ENCODE measurements around the gene NPEPL1. TPM values are rescaled to one million over a fixed set of nuclear protein-coding genes. Genes with fewer than 3 reads are reported as not detected.

Gene NPEPL1
- total RNA-seq, 1 experiment from 2014 or later: 18.1 TPM

- no peak for DNase-seq
- H3K9me3 Mint-ChIP-seq (ENCODE audit: low read depth, unreplicated experiment): no peaks in the 10 kb centered on the region
- no peak for TF ChIP-seq CTCF (IDR thresholded peaks at IDR 0.05; ENCODE audit: unreplicated experiment)
- intact Hi-C loops (cut with micrococcal nuclease; ENCODE audit: unreplicated experiment): no loop called here
- CTCF ChIA-PET: no interaction called here
- H3K27me3 Mint-ChIP-seq (ENCODE audit: unreplicated experiment): no peaks in the 10 kb centered on the region
- no peak overlapping the region for H3K27ac Mint-ChIP-seq (ENCODE audit: unreplicated experiment)
- H3K4me1 Mint-ChIP-seq (ENCODE audit: low read depth, unreplicated experiment): no peaks in the 10 kb centered on the region
- no TSS peak for BruUV-seq (replicated peaks)
- H3K4me3 Mint-ChIP-seq (ENCODE audit: low read depth, unreplicated experiment): no peak overlapping the region
- peaks cover 15% of the 10 kb centered on the region for H3K36me3 Mint-ChIP-seq (ENCODE audit: insufficient read depth, unreplicated experiment)
Observed at GRCh38 chr20:58703765-58704371, 11.3 kb downstream of the NPEPL1 start.

GRCh38 chr20:58705208-58705926, 12.8 kb downstream of the NPEPL1 start:
- no peak for DNase-seq
- Mint-ChIP-seq H3K4me1 (ENCODE audit: low read depth, unreplicated experiment) (no peaks in the 10 kb centered on the region), H3K36me3 (ENCODE audit: insufficient read depth, unreplicated experiment) (peaks cover 15% of the 10 kb centered on the region), H3K9me3 (ENCODE audit: low read depth, unreplicated experiment) (no peaks in the 10 kb centered on the region), H3K4me3 (ENCODE audit: low read depth, unreplicated experiment) (no peak overlapping the region), H3K27me3 (ENCODE audit: unreplicated experiment) (no peaks in the 10 kb centered on the region), H3K27ac (ENCODE audit: unreplicated experiment) (no peak overlapping the region)
- TF ChIP-seq CTCF (IDR thresholded peaks at IDR 0.05; ENCODE audit: unreplicated experiment): no peak
- CTCF ChIA-PET: interaction anchor here (0.6 kb wide), 1 partner anchor 243 kb away, joined by 6 read pairs; no protein-coding TSS in a partner anchor
- BruUV-seq (replicated peaks): no TSS peak
- intact Hi-C loops (cut with micrococcal nuclease; ENCODE audit: unreplicated experiment): no loop called here

- no peaks in the 10 kb centered on the region for H3K4me1 Mint-ChIP-seq (ENCODE audit: low read depth, unreplicated experiment)
- H3K9me3 Mint-ChIP-seq (ENCODE audit: low read depth, unreplicated experiment): no peaks in the 10 kb centered on the region
- no peaks in the 10 kb centered on the region for H3K27me3 Mint-ChIP-seq (ENCODE audit: unreplicated experiment)
- intact Hi-C loops (cut with micrococcal nuclease; ENCODE audit: unreplicated experiment): no loop called here
- CTCF ChIA-PET: interaction anchor here (1.2 kb wide), 1 partner anchor 10 kb away, joined by 3 read pairs; no protein-coding TSS in a partner anchor
- no peak overlapping the region for H3K27ac Mint-ChIP-seq (ENCODE audit: unreplicated experiment)
- no peak for DNase-seq
- H3K36me3 Mint-ChIP-seq (ENCODE audit: insufficient read depth, unreplicated experiment): peaks cover 15% of the 10 kb centered on the region
- no peak for TF ChIP-seq CTCF (IDR thresholded peaks at IDR 0.05; ENCODE audit: unreplicated experiment)
- BruUV-seq (replicated peaks): no TSS peak
- no peak overlapping the region for H3K4me3 Mint-ChIP-seq (ENCODE audit: low read depth, unreplicated experiment)
Observed at GRCh38 chr20:58706150-58706892, 13.7 kb downstream of the NPEPL1 start.

- Mint-ChIP-seq H3K27me3 (ENCODE audit: unreplicated experiment) (no peaks in the 10 kb centered on the region), H3K4me3 (ENCODE audit: low read depth, unreplicated experiment) (no peak overlapping the region), H3K4me1 (ENCODE audit: low read depth, unreplicated experiment) (no peaks in the 10 kb centered on the region), H3K27ac (ENCODE audit: unreplicated experiment) (no peak overlapping the region), H3K36me3 (ENCODE audit: insufficient read depth, unreplicated experiment) (peaks cover 15% of the 10 kb centered on the region), H3K9me3 (ENCODE audit: low read depth, unreplicated experiment) (no peaks in the 10 kb centered on the region)
- intact Hi-C loops (cut with micrococcal nuclease; ENCODE audit: unreplicated experiment): no loop called here
- DNase-seq: no peak
- BruUV-seq (replicated peaks): no TSS peak
- TF ChIP-seq CTCF (IDR thresholded peaks at IDR 0.05; ENCODE audit: unreplicated experiment): no peak
- CTCF ChIA-PET: interaction anchor here (1.2 kb wide), 1 partner anchor 10 kb away, joined by 3 read pairs; no protein-coding TSS in a partner anchor
Observed at GRCh38 chr20:58706975-58707681, 14.5 kb downstream of the NPEPL1 start.

All from Calu3 (cell line).